ENCODE measurements around the gene AKT3. TPM values are rescaled to one million over a fixed set of nuclear protein-coding genes. Genes with fewer than 3 reads are reported as not detected.

The AKT3 gene
- polyA plus RNA-seq, 1 experiment, result 34.9 TPM

GRCh38 chr1:243855616-243856318 lies 5.7 kb upstream of the AKT3 start:
- H3K27me3 ChIP-seq (ENCODE audit: control insufficient read depth, insufficient read depth, low read length), result peaks cover 7% of the 10 kb centered on the region
- H3K9me3 ChIP-seq (ENCODE audit: control insufficient read depth, insufficient read depth, low read length), result no peaks in the 10 kb centered on the region
- CTCF ChIA-PET, result no interaction called here
- POLR2A ChIA-PET, result no interaction called here
- TF ChIP-seq, protein P1, sequence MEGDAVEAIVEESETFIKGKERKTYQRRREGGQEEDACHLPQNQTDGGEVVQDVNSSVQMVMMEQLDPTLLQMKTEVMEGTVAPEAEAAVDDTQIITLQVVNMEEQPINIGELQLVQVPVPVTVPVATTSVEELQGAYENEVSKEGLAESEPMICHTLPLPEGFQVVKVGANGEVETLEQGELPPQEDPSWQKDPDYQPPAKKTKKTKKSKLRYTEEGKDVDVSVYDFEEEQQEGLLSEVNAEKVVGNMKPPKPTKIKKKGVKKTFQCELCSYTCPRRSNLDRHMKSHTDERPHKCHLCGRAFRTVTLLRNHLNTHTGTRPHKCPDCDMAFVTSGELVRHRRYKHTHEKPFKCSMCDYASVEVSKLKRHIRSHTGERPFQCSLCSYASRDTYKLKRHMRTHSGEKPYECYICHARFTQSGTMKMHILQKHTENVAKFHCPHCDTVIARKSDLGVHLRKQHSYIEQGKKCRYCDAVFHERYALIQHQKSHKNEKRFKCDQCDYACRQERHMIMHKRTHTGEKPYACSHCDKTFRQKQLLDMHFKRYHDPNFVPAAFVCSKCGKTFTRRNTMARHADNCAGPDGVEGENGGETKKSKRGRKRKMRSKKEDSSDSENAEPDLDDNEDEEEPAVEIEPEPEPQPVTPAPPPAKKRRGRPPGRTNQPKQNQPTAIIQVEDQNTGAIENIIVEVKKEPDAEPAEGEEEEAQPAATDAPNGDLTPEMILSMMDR (IDR thresholded peaks at IDR 0.05; ENCODE audit: low read depth, low read length), result no peak
- H3K27ac ChIP-seq (ENCODE audit: low read depth, low read length), result no peak overlapping the region
- no peak for DNase-seq (ENCODE audit: low read depth, low spot score)
- no peak overlapping the region for H3K4me3 ChIP-seq (ENCODE audit: low read depth, low read length)

- TF ChIP-seq, protein P1 (IDR thresholded peaks at IDR 0.05; ENCODE audit: low read depth, low read length), result no peak
- CTCF ChIA-PET, result no interaction called here
- no peak for DNase-seq (ENCODE audit: low read depth, low spot score)
Observed at GRCh38 chr1:243851765-243852164, 1.7 kb upstream of the AKT3 start.

GRCh38 chr1:243851257-243851756 lies 1.3 kb upstream of the AKT3 start:
- POLR2A ChIA-PET, result no interaction called here
- no peak overlapping the region for H3K27ac ChIP-seq (ENCODE audit: low read depth, low read length)

More at GRCh38 chr1:243851765-243852164, 1.7 kb upstream of the AKT3 start:
- H3K9me3 ChIP-seq (ENCODE audit: control insufficient read depth, insufficient read depth, low read length), result no peaks in the 10 kb centered on the region
- H3K27me3 ChIP-seq (ENCODE audit: control insufficient read depth, insufficient read depth, low read length), result no peaks in the 10 kb centered on the region
- H3K27ac ChIP-seq (ENCODE audit: low read depth, low read length), result no peak overlapping the region
- POLR2A ChIA-PET, result no interaction called here
- H3K4me3 ChIP-seq (ENCODE audit: low read depth, low read length), result no peak overlapping the region

GRCh38 chr1:243850452-243851256 lies 611 bp upstream of the AKT3 start:
- Histone ChIP-seq H3K9me3 (ENCODE audit: control insufficient read depth, insufficient read depth, low read length) (no peaks in the 10 kb centered on the region), H3K4me3 (ENCODE audit: low read depth, low read length) (peak overlapping the region; percentile 73), H3K27ac (ENCODE audit: low read depth, low read length) (peak overlapping the region; percentile 69), H3K27me3 (ENCODE audit: control insufficient read depth, insufficient read depth, low read length) (no peaks in the 10 kb centered on the region)
- POLR2A ChIA-PET, result interaction anchor here (1.0 kb wide), 1 partner anchor 215 kb away, joined by 4 read pairs; no protein-coding TSS in a partner anchor
- TF ChIP-seq, protein P1 (IDR thresholded peaks at IDR 0.05; ENCODE audit: low read depth, low read length), result no peak
- peak; percentile 32 for DNase-seq (ENCODE audit: low read depth, low spot score)
- CTCF ChIA-PET, result interaction anchor here (0.6 kb wide), 1 partner anchor 507 kb away, joined by 3 read pairs; no protein-coding TSS in a partner anchor

More at GRCh38 chr1:243851257-243851756, 1.3 kb upstream of the AKT3 start:
- TF ChIP-seq, protein P1 (IDR thresholded peaks at IDR 0.05; ENCODE audit: low read depth, low read length), result no peak
- Histone ChIP-seq H3K4me3 (ENCODE audit: low read depth, low read length) (peak overlapping the region; percentile 73), H3K9me3 (ENCODE audit: control insufficient read depth, insufficient read depth, low read length) (no peaks in the 10 kb centered on the region), H3K27me3 (ENCODE audit: control insufficient read depth, insufficient read depth, low read length) (no peaks in the 10 kb centered on the region)
- no peak for DNase-seq (ENCODE audit: low read depth, low spot score)
- CTCF ChIA-PET, result no interaction called here
